Stimulated activated CD8-positive, alpha-beta memory T cell treated with anti-CD3 and anti-CD28 coated beads, Interleukin-12 subunit alpha, Interleukin-12 subunit beta, amount 100 ng/mL, for 24 hours (primary cell): ENCODE measurements around the gene PNCK.

Experiments used
- DNase-seq: peaks from one replicate; pipeline ENCODE4 v3.0.0-alpha.2; 2020; ENCODE audit errors: extremely low read depth

PNCK gene

DNA sequence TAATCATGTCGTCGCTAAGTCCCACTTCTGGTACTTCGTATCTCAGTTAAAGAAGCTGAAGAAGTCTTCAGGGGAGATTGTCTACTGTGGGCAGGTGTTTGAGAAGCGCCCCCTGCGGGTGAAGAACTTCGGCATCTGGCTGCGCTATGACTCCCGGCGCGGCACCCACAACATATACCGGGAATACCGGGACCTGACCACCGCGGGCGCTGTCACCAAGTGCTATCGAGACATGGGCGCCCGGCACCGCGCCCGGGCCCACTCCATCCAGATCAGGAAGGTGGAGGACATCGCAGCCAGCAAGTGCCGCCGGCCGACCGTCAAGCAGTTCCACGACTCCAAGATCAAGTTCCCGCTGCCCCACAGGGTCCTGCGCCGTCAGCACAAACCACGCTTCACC is 11.3 kb downstream of the PNCK start:
- no peak for DNase-seq

DNA sequence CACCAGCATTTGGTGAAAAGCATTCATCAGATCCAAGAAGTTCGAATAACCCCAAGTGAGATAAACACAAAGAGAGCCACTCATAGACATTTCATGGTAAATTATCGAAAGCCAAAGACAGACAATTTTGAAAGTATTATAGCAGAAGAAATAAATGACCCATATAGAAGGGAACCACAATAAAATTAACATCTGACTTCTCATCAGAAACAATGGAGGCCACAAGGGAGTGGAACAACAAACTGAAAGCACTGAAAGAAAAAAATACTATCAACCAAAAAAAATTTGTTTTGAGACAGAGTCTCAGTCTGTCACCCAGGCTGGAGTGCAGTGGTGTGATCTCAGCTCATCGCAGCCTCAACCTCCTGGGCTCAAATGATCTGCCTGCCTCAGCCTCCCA is 14.3 kb downstream of the PNCK start:
- no peak for DNase-seq

DNA sequence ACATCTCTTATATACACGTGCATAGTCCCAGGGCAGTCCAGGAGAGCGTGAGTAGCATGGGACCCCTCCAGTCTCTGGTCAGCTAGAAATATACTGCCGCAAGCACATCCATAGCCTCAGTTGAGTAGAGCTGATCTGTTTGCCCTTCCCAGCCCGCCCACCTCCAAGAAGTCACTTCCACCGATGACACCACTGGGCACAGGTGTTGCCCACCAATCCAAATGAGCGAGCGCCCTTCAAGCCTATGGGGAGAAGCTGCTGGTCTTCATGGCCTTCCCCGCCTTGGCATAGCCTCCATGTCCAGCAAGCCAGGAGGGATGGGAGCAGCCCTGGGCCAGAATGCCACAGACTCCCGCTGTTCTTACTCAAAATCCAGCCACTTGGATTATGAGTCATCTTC is 16.5 kb downstream of the PNCK start:
- no peak for DNase-seq

DNA sequence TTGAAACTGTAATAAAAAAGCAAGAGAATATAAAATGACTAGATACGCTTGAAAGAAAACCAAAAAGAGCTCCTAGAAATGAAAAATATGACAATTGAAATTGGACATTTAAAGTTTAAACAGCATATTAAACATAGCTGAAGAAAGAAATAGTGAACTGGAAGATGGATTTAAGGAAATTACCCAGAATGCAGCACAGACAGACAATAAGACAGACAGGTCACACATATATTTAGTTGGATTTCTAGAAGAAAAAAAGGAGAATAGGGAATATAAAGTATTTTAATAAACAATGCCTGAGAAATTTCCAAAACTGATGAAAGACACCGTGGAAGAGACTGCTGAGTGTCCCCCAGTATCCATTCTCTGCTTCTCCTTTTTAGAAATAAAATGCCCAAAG is 20.1 kb downstream of the PNCK start:
- DNase-seq: no peak

DNA sequence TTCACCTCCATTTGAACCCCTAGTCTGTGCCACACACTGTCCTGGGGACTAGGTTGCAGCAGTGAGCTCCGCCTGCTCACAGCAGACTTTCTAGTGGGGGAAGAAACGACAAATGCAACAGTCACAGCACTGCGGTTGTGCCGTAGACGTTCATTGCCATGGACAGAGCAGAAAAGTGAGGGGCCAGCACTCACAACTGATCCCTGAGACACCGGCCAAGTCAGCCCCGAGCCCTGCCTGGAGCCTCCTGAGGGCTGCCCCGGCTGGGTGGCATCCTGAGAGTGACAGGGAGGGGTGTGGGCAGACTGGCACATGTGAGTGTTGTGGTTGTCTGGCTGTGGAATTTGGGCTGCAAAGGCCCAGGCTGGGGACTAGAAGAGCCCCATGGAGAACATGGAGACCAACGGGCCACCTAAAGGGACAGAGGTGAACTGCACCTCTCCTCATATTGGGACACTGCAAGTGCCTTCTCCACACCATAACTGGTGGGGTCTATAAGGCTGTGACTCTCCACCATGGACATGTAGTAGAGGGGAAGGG is 22.0 kb downstream of the PNCK start:
- no peak for DNase-seq

DNA sequence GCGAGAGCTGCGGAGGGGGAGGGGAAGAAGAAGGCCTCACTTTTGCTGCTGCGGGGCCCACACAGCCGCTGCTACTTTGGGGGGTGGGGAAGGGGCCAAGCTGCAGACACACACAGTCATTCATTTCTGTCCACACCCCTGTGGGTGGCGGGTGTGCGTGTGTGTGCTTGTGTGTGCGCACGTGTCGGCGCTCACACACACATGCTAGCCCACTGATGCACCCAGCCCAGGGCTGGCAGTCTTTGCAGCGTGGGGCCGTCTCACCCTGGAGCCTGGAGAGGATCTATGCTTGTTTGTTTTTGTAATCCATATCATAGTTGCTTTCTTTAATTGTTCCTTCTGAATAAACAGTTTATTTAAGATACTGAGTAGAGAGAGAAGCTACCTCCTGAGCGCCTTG is 22.7 kb downstream of the PNCK start:
- DNase-seq: no peak

DNA sequence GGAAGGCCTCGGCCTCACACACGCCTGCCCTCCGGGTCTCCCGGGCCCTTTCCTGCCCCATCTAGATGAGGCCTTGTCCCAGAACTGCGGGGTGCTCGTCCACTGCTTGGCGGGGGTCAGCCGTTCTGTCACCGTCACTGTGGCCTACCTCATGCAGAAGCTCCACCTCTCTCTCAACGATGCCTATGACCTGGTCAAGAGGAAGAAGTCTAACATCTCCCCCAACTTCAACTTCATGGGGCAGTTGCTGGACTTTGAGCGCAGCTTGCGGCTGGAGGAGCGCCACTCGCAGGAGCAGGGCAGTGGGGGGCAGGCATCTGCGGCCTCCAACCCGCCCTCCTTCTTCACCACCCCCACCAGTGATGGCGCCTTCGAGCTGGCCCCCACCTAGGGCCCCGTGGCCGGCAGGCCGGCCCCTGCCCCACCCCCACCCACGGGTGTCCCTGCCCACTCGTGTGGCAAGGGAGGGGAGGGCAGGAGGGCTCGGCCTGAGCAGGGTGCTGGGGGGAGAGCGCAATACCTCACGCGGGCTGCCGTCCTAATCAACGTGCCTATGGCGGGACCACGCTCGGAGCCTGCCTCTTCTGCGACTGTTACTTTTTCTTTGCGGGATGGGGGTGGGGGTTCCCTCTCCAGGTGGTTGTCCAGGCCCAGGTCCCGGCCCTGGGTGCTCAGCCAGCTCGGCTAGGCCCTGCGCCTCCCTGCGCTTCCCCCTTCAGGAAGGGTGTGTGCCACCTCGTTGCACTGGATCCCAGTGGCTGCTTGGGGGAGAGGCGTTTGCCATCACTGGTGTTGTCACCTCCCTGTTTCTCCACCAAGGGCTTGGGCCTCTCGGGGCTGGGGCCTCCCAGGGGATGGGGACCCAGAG is 23.5 kb downstream of the PNCK start:
- DNase-seq: no peak

DNA sequence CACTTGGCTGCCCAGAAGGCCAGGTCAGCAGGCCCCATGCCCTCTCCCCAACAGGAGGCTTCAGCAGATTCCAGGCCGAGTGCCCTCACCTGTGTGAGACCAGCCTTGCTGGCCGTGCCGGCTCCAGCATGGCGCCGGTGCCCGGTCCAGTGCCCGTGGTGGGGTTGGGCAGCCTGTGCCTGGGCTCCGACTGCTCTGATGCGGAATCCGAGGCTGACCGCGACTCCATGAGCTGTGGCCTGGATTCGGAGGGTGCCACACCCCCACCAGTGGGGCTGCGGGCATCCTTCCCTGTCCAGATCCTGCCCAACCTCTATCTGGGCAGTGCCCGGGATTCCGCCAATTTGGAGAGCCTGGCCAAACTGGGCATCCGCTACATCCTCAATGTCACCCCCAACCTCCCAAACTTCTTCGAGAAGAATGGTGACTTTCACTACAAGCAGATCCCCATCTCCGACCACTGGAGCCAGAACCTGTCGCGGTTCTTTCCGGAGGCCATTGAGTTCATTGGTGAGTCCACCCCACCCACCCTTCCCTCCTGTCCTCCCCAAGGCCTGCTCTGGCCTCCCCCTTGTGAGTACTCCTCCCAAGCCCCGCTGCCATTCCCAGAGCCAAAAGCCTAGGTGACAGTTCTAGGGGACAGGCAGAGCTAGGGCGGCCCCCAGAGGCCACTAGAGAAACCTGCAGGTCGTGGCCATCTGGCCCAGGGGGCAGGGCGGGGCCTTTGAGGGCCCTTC is 24.3 kb downstream of the PNCK start:
- no peak for DNase-seq

DNA sequence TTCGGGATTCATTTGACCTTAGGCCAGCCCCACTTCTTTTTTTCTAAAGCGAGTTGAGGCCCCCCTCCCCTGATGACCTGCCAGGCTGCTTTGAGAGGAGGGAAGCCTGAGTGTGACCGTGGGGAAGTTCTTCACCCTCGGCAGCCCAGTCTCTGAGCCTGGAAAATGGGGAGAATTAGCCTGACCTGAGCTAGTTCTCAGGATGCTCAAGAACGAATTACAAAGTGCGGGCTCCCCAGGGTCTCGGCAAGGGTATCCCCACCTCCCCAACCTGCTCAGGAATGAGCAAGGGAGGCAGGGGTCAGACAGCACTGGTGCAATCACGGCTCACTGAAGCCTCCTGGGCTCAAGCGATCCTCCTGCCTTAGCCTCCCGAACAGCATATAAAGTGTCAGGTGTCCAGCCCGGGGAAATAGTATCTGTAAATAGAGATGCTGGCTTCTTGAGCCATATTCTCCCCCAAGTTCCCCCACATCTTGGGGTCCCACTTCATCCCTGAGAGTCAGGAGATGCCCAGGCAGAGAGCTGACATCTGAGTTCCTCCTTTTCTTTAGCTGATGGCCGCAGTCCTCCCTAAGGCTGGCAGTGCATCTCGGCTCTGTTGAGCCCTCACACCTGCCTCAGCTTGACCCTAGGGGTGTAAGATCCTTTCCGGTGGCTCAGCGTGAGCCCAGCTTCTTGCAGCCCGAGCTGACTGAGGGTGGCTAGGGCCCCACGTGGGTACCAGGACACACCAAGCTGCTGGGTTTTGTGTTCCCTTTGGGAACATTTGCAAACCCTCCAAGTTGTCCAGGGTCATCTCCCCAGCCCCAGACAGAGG is 25.0 kb downstream of the PNCK start:
- DNase-seq: no peak

DNA sequence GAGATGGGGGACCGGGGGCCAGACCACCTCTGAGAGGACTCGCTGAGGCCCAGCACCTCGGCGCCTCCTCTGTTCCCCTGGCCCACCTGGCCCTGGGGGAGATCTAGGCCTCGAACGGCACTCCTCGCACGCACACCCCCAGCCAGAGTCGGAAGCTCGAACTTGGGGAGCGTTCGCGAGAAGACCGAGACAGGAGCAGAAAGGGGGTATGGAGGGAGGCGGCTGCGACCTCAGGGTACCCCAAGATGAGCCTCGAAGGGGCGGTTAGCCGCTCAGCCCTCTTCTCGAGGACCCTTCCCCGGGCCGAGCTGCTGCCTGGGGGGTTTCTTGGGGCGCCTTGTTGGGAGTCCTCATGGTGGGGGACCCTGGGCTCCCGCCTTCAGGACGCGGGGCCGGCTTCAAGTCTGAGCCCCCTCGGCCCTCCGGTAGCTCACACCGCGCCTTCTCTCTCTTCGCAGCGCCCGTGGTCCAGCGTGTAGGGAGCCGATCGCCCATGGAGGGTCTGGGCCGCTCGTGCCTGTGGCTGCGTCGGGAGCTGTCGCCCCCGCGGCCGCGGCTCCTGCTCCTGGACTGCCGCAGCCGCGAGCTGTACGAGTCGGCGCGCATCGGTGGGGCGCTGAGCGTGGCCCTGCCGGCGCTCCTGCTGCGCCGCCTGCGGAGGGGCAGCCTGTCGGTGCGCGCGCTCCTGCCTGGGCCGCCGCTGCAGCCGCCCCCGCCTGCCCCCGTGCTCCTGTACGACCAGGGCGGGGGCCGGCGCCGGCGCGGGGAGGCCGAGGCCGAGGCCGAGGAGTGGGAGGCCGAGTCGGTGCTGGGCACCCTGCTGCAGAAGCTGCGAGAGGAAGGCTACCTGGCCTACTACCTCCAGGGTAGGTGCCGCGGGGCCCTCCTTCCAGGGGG is 25.9 kb downstream of the PNCK start:
- DNase-seq: no peak

DNA sequence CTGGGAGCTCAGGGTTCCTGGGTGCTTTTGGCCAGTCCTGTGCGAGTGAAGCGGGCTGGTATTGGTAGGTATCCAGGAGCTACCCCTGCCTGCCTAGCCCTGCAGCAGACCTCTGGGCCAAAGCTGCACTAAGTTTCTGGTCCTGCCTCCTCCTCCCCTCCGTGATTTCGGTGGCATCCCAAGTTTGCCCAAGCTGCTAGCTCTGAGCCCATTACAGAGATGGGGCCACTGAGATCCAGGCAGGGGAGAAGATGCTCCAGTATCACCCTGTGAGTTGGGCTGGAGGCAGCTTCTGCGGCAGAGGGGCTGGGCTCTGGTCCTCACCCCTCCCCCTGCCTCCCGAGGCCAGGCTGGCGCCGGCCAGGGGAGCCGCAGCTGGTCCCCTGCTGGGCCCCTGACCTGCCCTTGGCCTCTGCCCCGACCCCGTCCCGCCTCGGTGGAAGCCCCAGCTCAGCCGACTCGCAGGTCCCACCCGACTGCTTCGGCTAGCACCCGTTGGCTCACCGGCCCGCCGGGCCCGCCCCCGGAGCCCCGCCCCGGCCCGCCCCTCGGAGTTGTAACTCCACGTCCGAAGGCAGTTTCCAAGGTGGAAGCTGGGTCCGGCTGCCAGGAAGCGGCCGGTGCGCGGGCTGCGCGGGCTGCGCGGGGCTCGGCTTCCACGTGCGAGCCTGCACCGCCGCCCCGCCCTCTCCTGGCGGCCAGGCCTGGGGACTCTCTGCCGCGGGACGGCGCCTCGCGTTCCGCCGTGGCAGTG is 26.8 kb downstream of the PNCK start, which contains the start of gene DUSP9:
Gene DUSP9 (plus strand): TSS at position 584 of the 754 bp plus-strand sequence. CDS start 751 bp downstream, outside the sequence.
- DNase-seq: no peak

DNA sequence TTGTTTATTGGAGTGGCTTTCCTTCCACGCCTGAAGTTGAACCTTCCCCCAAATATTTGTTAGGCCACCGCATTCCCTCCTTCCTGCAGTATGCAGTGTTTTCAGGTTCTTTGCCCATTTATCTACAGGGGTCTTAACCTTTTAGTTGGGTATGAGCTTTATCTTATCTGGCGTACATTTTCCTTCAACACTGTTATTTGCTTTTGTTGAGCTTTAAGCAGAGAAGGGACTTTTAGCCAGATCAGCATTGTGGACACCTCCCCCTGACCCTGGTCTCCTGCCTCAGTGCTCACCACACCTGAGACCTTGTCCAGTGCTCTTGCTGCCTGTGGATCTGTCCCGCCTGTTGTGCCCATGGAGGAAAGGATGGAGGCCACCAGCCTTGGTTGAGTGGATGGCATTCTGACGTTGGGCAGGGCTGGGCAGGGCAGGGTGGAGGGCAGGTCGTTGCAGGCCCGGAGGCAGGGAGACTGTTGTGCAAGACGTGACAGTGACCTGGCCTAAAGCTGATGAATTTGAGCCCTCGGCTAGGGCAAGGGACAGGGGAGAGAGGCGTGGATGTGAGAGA is 27.6 kb downstream of the PNCK start:
- DNase-seq: no peak

DNA sequence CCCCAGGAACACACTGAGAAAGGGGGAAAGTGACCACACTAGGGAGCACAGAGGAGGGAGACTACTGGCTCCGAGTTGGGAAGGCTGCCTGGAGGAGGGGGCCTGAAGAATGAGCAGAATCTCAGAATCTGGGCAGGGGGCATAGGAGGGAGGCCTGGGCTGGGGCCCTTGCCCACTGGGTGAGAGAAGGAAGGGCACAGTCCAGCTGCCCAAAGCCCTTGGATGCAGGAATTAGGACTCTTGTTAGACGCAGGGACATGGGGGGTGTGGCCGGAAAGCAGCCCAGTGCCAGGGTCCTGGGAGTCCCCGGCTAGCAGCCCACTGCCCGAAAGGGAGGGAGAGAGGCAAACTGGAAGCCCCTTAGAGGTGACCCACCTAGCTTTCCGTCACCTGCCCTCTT is 28.5 kb downstream of the PNCK start:
- DNase-seq: no peak

DNA sequence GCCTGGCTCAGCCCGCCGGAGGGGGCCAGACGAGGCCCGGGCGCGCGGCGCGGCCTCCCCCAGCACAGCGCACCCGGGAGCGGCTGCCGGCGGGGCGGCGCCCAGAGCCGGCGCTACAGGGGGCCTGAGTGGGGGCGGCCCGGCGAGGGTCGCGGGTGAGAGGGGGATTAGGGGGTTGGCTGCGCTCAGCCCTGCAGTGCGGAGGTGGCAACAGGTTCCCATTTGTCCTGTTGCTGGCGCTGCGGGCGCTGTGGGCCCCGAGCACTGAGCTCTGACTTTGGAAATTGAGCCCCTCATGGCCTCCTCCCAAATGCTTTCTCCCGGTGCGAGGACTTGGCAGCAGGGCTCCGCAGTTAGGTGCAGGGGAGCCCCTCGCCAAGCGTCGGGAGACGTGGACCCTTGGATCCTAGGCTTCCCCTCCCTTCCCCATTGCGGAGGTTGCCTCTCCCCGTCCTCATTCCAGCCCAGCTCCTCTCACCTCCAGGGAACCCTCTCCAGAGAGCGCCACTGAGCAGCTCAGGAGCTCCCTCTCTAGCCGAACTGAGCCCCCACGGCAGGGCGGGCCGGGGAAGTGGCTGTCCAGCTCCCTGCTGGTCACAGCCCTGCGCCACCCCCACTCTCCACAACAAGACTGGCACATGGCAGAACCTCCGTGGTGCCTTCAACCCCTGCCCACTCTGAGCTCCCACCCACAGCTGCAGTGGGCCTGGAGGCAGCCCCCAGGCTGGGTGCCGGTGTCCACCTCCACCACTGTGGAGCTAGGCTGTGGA is 29.1 kb downstream of the PNCK start:
- no peak for DNase-seq

DNA sequence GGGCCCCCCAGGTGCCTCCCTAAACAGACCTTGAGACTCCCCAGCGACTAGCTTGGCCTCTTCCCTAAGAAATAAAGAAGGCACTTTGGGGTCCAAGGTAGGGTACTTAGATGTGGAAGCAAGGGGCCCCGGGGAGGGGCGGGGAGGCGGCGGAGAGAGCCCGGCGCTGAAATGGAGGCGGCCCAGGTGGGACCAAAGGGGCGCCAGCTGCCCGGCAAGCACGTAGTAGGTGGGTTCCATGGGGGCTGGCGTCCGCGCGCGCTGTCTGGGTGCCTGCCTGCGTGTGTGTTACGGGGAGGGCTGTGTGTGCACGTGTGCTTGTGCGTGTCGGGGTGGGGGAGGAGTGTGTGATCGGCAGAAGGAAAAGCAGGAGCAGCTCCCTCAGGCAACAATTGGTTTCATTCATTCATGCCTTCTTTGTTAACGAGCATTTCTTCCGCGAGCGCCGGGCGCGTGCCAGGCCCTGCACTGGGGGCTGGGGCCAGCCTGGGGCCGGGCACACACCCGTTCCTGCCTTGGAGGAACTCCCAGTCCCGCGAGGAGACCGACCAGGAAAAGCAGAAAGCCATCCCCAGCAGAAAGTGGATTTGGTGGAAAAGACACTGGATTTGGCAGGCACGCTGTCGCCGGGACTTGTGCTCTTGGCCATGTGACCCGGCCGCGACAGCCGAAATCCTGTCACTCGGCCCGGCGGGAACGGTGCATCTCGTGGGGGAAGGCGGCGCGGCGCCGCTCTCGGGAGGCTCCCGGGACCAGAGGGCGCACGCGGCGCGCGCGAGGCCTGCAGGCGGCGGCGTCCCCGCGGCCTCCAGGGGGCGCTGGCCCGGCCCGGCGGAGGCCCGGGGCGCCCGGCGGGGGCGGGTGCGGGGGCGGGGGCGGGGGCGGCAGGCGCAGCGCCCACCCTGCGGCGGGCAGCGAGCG is 29.9 kb downstream of the PNCK start:
- DNase-seq: no peak

DNA sequence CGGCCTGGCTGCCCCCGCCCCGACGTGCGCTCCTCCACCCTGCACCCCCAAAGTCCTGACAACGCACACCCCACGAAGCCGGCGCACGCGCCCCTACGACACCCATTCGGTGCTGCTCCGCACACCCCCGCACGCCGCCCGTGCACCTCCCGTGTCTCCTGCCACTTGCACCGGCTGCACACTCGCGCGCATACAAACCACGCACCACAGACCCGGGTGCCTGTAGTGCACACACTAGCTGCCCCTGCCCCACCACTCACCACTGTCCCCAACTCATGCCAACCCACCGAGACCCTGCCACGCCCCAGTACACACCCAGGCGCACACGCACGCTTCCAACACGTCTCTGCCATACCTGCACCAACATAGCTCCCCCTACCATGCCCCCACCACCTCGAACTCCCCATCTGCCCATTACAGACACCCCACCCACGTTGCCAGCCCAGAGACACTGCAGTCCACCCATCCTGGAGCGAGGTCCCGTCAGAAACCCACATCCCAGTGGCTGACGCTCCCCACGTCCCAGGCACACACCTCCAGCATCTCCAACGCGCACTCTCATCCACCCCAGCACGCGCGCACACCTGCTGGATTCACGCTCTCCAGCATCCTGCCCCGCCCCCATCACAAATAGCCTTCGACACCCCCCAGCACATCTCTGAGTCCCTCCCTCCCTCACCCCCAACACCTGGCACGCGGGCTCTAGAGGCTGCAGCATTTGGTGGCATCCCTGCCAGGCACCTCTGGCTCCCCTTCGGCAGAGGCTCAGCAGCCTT is 30.8 kb downstream of the PNCK start:
- no peak for DNase-seq

DNA sequence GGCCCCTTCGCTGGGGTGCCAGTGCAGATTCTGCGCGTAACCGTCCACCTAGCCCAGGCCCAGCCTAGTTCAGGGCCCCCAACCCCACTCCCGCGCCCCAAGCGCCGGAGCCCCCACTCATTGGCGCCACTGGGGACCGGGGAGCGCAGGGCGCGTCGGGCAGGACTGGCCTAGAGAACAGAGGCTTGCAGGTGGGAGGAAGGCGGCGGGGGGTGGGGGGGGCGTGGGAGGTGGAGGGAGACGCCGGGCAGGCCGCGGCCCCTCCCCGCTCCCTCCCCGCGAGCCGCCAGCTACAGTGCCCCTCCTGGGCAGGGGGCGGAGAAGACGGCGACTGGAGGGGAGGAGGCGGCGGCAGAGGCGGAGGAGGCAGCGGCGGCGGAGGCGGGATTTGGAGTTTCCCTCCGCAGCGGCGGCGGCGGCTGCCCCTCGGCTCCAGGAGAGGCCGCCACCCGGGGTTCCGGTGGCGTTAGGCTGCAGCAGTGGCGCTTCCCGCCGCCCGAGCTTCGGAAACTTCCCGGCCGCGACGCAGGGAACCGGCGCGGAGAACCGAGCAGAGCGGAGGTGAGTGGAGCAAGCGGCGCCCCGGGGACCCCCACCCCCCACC is 31.5 kb downstream of the PNCK start:
- DNase-seq: no peak
